ENCODE results near the gene LRP1B.
"Not testable (repeated sequence)": the region's sequence is repeated elsewhere in the genome, so short reads cannot be mapped to it uniquely, and the experiment has no call there.

Gene LRP1B

GRCh38 chr2:140288213-140288612 is 1842.6 kb downstream of the LRP1B start:
- no peak for TF ChIP-seq CTCF (IDR thresholded peaks at IDR 0.05; ENCODE audit: unreplicated experiment in 3 of 3)
- Mint-ChIP-seq H3K4me3 (no peak overlapping the region), H3K27ac (no peak overlapping the region), H3K4me1 (no peaks in the 10 kb centered on the region), H3K36me3 (ENCODE audit: low read depth) (peaks cover 4% of the 10 kb centered on the region), H3K9me3 (peaks cover 3% of the 10 kb centered on the region), H3K27me3 (ENCODE audit: low read depth) (no peaks in the 10 kb centered on the region)

GRCh38 chr2:140286377-140286776 is 1844.4 kb downstream of the LRP1B start:
- Mint-ChIP-seq H3K27ac (no peak overlapping the region), H3K4me3 (no peak overlapping the region), H3K36me3 (ENCODE audit: low read depth) (no peaks in the 10 kb centered on the region), H3K9me3 (no peaks in the 10 kb centered on the region), H3K4me1 (no peaks in the 10 kb centered on the region), H3K27me3 (ENCODE audit: low read depth) (no peaks in the 10 kb centered on the region)
- no peak for TF ChIP-seq CTCF (IDR thresholded peaks at IDR 0.05; ENCODE audit: unreplicated experiment in 3 of 3)

- H3K4me1 Mint-ChIP-seq; H3K36me3 Mint-ChIP-seq (ENCODE audit: low read depth); H3K27ac Mint-ChIP-seq; H3K27me3 Mint-ChIP-seq (ENCODE audit: low read depth); H3K9me3 Mint-ChIP-seq; H3K4me3 Mint-ChIP-seq: not testable (repeated sequence)
Observed at GRCh38 chr2:140277344-140277743, 1853.5 kb downstream of the LRP1B start.

GRCh38 chr2:140276661-140277060 is 1854.2 kb downstream of the LRP1B start:
- Mint-ChIP-seq H3K36me3 (ENCODE audit: low read depth) (no peaks in the 10 kb centered on the region), H3K27ac (no peak overlapping the region), H3K4me3 (no peak overlapping the region), H3K9me3 (peaks cover 7% of the 10 kb centered on the region), H3K27me3 (ENCODE audit: low read depth) (no peaks in the 10 kb centered on the region), H3K4me1 (no peaks in the 10 kb centered on the region)
- no peak for TF ChIP-seq CTCF (IDR thresholded peaks at IDR 0.05; ENCODE audit: unreplicated experiment in 3 of 3)

GRCh38 chr2:140275427-140275826 is 1855.4 kb downstream of the LRP1B start:
- no peaks in the 10 kb centered on the region for H3K36me3 Mint-ChIP-seq (ENCODE audit: low read depth)
- H3K27me3 Mint-ChIP-seq (ENCODE audit: low read depth) = no peaks in the 10 kb centered on the region
- no peaks in the 10 kb centered on the region for H3K4me1 Mint-ChIP-seq
- peaks cover 7% of the 10 kb centered on the region for H3K9me3 Mint-ChIP-seq
- TF ChIP-seq CTCF (IDR thresholded peaks at IDR 0.05; ENCODE audit: unreplicated experiment in 3 of 3) = no peak
- H3K27ac Mint-ChIP-seq = no peak overlapping the region
- no peak overlapping the region for H3K4me3 Mint-ChIP-seq

GRCh38 chr2:140274891-140275290 is 1855.9 kb downstream of the LRP1B start:
- no peak for TF ChIP-seq CTCF (IDR thresholded peaks at IDR 0.05; ENCODE audit: unreplicated experiment in 3 of 3)
- H3K27ac Mint-ChIP-seq = no peak overlapping the region
- no peaks in the 10 kb centered on the region for H3K27me3 Mint-ChIP-seq (ENCODE audit: low read depth)

More at GRCh38 chr2:140274891-140275290, 1855.9 kb downstream of the LRP1B start:
- Mint-ChIP-seq H3K4me1 (no peaks in the 10 kb centered on the region), H3K36me3 (ENCODE audit: low read depth) (no peaks in the 10 kb centered on the region), H3K4me3 (no peak overlapping the region), H3K9me3 (peaks cover 7% of the 10 kb centered on the region)

Measured in nephron (organoid).